ENCODE results near the gene GRM8.

Gene GRM8

DNA sequence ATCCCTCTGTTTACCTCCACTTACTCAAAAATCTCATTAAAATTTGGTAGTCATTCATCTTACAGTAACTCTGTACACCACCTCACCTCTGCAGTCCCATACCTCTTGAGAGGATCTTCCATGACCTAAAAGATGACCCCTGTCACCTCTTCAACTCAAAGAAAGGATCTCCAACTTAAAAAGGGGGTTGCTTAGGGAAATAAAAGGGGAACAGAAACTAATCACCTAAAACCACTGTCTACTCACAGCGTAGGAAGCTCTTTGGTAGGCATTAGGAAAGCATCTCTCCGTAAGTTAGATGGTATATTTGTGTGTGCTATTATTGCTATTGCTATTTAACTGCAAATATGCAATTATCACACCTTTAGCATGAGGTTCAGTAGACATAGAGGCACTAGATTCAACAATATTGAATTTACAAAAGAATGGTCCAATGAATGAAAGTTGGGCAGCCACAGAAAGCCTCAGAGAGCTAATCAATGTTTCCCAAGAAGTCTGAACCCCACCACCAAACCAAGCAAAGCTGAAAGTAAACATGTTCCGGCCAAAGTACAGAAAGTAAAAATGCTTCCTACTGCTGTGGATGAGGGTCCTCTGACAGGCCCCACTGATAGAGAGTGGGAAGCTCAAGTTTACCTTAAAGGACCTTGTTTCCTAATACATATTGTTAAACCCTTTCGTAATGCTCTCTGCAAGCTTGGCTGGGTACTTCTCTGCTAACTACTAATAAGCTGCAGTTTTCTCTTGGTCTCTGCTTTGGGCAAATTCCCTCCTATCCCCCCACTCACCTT lies 105.8 kb downstream of the GRM8 start:
- DNase-seq: no peak

DNA sequence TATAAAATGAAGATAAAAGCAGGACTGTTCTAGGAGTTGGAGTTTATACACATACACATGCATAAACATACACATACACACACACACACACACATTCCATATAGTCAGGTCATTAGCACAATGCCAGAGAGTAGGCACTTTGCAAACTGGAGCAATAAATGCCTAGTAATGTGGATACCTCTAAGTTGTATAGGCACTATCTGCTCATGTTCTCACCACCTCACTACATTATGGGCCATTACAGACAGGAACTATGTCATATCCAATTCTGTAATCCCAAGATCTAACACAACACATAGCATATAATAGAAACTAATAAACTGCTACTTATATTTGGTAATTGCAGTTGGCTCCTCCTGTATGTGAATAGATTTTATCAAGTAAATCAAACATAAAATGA lies 115.6 kb downstream of the GRM8 start:
- DNase-seq: no peak

- DNase-seq: no peak
These were observed 116.8 kb downstream of the GRM8 start for GRCh38 chr7:127135871-127136485.

DNA sequence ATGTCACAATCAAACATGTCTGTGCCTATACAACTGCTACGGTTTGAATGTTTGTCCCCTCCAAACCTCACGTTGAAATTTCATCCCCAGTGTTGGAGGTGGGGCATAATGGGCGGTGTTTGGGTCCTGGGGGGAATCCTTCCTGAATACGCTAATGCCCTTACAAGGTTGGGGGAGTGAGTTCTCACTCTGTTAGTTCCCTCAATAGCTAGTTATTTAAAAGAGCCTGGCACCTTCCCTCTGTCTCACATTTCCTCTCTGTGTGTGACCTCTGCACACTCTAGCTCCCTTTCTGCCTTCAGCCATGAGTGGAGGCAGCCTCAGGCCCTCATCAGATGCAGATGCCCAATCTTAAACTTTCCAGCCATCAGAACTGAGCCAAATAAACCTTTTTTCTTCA lies 129.5 kb downstream of the GRM8 start:
- DNase-seq: no peak

DNA sequence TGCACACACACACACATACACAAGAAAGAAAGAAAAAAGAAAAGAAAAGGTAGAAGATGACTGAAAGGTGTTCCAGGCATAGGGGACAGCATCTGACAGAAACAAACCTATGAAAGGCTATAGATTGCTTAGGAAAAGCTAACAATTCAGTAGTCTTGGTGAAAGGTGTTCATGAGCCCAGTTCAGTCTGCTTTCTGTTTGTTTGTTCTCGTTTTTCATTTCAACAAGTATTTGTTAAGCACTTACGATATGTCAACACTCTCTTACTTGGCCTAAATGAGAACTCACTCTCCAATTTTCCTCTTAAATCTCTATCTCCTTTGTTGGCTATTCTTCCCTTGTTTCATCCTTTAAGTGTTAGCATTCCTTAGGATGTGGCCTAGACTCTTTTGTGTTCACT lies 133.2 kb downstream of the GRM8 start:
- DNase-seq: no peak

GRCh38 chr7:127114742-127115265 lies 137.9 kb downstream of the GRM8 start:
- DNase-seq: no peak

DNA sequence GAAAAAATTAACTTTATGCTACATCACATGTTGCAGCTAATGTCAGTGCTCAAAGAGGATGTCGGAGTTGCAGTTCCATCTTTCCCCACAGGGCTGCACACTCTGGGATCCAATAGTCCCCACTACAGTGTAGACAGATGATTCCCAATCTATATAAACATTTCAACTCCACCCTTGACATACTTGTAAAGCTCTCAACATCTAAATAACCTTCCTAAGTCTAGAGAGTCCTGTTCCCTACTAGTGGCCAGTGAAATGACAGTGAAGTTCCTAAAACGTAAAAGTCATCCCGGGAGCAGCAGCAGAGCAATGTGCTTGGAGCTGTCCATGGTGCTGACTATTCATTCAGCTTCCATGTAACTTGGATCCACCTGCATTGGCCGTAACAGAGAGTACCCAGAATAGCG lies 145.1 kb downstream of the GRM8 start:
- peak in 1 of 2 experiments; percentile 14 for DNase-seq

- DNase-seq: no peak
These were observed 159.4 kb downstream of the GRM8 start for GRCh38 chr7:127093340-127093739.

GRCh38 chr7:127091620-127092019 lies 161.1 kb downstream of the GRM8 start:
- DNase-seq: no peak

DNA sequence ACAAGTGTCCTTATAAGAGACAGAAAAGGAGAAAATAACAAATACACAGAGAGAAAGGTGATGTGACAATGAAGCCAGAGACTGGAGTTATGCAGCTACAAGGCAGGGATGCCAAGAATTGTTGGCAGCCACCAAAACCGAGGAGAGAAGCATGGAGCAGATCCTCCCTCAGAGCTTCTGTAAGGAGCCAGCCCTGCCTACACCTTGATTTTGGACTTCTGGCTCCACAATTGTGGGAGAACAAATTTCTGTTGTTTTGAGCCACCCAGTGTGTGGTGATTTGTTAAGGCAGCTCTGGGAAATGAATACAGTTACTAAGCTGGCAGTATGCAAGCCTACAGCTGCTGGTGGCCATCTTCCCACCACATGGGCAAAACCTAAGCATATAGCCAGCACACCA lies 163.6 kb downstream of the GRM8 start:
- DNase-seq: no peak

DNA sequence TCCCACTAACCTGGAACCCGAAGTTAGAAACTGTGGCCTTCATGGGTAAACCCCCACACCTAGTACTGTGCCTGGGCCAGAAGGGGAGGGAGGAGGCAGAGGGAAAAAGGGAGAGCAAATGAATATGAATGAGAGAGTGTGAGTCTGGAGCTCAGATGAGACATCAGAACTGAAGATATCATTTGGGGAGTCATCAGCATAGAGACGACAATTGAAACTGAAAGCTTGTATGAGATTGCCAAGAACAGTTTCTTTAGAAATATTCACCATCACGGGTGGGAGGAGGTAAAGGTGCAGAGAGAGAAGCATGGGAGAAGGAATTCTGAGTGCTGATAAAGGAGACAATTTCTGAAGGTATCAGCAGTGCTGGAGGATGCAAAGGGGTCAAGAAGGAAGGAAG lies 171.2 kb downstream of the GRM8 start:
- no peak for DNase-seq

GRCh38 chr7:127080576-127080975 lies 172.2 kb downstream of the GRM8 start:
- no peak for DNase-seq

GRCh38 chr7:127066974-127067373 lies 185.8 kb downstream of the GRM8 start:
- peak; percentile 44 to 45 for DNase-seq

DNA sequence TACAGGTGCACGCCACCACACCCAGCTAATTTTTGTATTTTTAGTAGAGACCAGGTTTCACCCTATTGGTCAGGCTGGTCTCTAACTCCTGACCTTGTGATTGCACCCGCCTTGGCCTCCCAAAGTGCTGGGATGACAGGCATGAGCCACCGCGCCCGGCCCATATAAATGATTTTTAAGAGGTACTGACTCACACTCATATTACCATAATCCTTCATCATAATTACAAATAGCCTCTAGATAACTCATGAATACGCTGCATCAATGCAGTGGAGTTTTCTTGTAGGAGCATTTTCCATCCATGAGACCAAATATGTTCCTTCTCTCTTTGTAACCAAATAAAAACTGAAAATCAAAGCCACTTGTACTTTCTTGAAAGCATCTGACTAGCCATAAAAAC lies 193.3 kb downstream of the GRM8 start:
- DNase-seq: no peak

GRCh38 chr7:127057918-127058317 lies 194.8 kb downstream of the GRM8 start:
- DNase-seq: no peak

DNA sequence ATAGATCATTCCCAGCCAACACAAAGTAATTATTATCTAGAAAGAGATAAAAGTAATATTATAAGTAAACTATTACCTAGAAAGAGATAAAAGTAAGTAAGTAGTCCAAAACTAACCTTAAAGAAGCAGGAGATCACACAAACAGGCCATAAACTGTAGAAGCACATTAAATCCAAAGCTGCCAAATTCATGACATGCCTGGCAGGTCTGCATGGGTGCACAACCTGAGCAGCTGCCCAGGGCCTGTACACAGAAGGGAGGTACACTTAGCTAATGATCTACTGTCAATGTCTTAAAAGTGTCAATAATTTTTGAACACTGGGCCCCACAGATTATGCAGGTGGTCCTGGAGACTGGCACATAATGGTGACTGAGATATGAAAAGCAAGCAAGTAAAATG lies 196.5 kb downstream of the GRM8 start:
- no peak for DNase-seq

GRCh38 chr7:127047521-127047920 lies 205.2 kb downstream of the GRM8 start:
- DNase-seq: no peak

DNA sequence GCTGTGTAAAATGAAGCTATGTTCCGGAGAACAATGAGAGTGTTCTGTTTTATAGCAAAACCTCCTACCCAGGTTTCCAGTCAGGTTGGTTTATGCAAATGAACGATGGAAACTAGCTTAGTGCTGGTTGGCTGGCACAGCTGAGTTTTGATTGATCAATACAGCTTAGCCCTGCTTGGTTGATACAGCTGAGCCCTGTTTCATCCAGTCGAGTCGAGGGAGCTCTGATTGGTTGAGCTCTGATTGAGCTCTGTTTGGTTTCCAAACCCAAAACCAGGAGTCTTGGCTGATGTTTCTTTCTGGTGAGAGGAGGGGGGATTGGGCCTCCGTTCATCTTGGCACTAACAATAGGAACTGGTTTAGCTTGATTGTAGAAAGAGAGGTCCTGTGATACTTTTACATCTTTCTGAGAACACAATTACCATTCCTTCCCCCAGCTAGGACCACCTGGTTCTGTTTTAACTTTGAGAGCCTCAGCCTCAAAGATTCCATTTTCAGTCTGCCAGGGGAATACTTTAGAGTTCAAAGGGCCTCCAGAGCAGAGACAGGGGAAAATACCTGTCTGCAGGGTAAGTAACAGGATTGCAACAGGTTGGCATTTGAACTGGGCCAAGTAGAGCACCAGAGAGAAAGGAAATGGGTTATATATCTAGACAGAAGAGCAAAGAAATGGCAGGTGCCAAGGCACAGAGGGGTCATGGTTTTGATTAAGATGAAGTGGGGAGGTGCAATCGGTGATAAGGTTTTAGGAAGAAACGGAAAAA lies 210.9 kb downstream of the GRM8 start:
- DNase-seq: no peak

DNA sequence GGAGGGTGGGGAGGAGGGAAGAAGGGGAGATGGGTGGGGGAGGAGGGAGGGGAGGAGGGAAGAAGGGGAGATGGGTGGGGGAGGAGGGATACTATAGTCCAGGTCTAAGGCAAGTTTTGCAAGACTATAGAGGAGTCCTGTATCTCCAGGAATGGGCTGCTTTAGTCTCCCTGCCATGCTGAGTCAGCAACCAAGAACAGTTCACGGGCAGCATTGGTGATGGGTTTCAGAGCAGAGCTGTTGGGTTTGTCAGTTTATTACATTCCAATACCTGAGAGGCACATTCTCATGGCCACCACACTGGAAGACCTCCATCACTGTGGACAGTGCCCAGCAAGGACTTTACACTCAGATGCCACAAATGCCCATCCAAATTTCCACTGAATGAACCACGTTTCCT lies 212.7 kb downstream of the GRM8 start:
- DNase-seq: no peak

DNA sequence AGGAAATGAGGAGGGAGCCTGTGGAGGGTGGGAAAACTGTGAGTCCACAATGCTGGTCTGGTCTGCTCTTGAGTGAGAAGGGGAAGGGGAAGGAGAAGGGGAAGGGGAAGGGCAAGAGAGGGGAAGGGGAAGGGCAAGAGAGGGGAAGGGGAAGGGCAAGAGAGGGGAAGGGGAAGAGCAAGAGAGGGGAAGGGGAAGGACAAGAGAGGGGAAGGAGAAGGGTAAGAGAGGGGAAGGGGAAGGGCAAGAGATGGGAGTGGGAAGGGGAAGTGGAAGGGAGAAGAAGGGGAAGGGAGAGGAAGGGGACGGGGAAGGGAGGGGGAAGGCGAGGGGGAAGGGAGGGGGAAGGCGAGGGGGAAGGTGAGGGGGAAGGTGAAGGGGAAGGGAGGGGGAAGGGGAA lies 213.2 kb downstream of the GRM8 start:
- DNase-seq: no peak

DNA sequence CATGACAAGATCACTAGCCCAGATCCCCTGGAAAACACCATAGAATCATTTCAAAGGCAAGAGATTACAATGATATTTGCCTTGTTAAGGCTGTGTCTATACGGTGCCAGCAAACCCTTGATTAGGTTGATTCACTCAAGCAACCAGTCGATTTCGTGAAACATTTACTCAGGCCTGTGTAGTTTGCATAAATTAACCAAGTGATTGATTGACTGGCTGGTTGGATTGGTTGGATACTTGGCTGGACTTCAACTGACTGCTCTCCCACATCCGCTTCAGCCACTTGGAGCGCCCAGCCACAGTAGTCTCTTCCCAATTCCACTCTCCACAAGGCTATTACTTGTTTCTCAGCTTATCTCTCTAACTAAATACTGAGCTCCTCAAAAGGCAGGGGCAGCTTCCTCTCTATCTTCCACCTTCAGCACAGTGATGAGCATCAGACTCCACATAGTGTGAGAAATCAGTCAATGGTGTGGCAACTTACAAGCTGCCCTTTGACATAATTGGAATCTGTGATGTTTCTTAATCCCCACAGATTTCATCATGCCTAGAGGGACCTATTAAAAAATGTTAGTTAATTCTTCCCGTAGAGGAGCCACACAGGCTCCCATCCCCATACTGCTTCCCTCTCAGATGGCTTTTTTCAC lies 217.4 kb downstream of the GRM8 start:
- DNase-seq: no peak

DNA sequence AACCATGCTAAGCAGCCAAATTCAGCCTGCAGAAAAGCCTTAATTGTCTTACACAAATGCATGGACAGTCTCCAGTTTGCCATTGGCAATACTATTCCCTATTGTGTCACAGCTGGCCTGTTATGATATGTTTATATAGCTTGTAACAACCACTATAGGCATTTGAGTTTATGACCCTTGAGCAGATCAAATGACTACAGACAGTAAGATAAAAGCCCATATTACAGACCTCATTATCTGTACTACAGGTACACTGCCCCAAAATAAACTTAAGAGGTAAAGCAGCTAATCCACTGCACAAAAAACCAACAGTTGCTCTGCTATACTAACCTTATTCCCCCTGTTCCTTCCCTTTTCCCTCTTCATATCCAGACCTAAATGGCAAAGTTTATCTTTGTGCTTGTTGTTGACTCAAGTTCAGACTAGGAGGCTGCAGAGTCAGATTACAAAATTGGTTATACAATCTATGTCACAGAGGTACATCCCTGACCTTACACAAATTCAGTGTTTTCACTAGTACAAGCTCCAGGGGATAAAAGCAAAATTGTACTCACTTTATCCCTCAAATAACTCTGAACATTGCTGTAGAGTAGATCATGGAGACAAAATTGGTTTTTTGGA lies 218.4 kb downstream of the GRM8 start:
- peak in 1 of 2 experiments; percentile 17 for DNase-seq

- DNase-seq: no peak
These were observed 222.9 kb downstream of the GRM8 start for GRCh38 chr7:127029823-127030222.
